Effector CD4-positive, alpha-beta T cell (primary cell): ENCODE measurements around the gene IL1R2.
"Not testable (repeated sequence)": the region's sequence is repeated elsewhere in the genome, so short reads cannot be mapped to it uniquely, and the experiment has no call there.

Source experiments
- DNase-seq: peaks from one replicate; pipeline ENCODE4 v3.0.0-alpha.2; 2020

IL1R2 gene

DNA sequence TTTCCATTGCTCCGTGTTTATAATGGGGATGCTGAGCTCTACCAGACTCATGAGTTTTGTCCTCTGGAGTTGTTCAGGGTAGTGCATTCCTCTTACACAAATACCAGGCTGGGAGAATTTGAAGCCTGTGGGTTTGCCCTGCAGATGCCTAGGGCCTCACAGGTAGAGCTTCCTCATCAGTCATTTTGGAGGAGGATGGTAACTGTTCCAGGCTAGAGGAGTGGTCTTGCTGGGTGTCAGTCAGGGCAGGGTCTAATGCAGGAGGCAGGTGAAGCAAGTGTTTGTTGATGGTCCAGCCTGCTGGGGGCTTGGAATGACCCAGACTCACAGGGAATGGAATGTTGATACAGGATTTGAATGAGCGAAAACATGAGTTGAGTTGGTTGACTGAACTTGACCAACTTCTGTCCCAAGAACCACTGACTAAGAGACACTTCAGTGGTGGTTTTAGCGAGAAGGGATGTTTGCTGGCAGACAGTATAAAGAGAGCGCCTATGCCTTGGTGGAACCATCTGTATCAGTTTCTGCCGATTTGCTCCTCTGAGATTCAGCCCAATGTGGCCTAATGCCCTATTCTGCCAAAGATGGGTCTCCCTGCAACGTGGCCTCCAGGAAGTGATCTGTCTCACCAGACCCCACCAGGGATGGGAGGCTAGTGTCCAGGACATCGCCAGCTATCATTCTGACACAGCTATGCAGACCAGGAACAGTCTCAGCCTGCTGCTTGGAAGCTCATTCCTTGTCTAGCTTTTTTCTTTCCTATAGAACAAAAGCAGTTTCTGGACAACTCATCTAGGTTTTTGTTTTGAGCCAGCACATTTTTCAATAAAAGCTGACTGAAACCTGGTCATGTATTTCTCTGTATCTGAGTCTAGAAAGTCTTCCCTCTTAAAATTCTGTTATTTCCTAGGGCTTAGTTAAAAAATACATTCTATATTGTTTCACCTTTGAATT, 9.3 kb downstream of the IL1R2 start:
- no peak for DNase-seq

DNA sequence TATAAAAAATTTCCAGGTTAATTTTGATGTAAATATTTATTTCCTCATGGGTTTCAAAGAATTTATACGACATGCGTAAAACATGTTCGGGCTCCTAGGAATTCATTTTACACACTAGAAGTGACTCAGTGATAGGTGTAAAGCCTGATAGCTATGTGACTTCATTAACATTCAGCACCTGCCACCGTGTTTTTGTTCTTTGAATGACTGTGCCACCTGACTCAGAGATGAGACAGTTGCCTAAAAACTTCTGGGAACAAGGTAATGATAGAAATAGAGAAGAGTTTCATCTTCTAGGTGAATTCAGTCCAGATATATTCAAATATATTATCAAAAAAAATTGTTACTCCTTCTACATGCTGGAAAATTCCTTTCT, 10.0 kb downstream of the IL1R2 start:
- no peak for DNase-seq

DNA sequence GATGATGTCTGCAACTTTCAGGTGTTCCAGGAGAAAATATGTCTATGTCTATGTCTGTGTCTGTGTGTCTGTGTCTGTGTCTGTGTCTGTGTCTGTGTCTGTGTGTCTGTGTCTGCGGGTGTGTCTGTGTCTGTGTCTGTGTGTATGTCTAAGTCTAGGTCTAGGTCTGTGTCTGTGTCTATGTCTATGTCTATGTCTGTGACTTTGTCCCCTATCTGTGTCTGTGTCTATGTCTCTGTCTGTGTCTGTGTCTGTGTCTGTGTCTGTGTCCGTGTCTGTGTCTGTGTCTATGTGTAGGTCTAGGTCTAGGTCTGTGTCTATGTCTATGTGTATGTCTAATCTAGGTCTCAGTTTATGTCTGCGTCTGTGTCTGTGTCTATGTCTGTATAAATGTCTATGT, 10.5 kb downstream of the IL1R2 start:
- no peak for DNase-seq

DNA sequence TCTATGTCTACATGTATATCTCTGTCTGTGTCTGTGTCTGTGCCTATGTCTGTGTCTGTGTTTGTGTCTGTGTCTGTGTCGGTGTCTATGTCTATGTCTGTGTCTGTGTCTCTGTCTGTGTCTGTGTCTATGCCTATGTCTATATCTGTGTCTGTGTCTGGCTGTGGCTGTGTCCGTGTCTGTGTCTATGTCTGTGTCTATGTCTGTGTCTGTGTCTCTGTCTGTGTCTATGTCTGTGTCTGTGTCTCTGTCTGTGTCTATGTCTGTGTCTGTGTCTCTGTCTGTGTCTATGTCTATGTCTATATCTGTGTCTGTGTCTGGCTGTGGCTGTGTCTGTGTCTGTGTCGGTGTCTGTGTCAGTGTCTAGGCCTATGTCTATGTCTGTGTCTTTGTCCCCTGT, 11.1 kb downstream of the IL1R2 start:
- not testable (repeated sequence) for DNase-seq

- no peak for DNase-seq
These were observed 11.9 kb downstream of the IL1R2 start for GRCh38 chr2:102003696-102004095.

- no peak for DNase-seq
These were observed 12.8 kb downstream of the IL1R2 start for GRCh38 chr2:102004581-102004980.

DNA sequence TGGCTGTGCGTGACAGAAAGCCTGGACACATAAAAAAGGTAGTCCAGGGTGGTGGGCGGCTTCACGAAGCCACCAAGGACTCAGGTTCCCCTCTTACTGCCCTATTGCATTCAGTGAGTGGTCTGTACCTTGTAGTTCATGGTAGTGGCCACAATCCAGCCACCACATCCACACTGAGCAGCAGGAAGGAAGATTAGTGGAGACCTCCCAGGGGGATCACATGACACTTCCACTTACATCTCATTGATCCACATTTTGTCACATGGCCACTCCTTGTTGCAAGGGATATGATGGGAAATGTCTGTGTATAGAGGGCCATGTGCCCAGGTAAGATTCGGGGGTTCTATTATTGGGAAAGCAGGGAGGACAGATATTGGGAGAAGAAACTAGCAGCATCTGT, 13.7 kb downstream of the IL1R2 start:
- no peak for DNase-seq

- no peak for DNase-seq
These were observed 14.5 kb downstream of the IL1R2 start for GRCh38 chr2:102005989-102006885.

DNA sequence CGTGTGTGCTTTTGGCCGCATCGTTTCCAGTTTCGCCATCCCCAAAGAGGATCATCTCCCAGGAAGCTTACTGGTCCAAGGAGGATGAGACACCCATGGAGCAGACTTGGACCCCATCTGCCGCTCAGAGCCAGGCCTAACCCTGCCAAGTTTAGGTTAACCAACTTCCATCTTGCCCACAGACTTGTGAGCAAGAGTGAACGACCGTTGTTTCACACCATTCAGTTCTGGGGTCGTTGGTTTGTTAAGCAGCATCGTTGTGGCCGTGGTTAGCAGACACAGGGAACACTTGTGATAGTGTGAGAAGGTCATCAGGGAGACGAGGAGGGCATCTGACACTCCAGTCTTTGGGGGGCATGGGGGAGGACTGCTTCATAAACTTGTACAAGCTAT, 15.1 kb downstream of the IL1R2 start:
- no peak for DNase-seq

DNA sequence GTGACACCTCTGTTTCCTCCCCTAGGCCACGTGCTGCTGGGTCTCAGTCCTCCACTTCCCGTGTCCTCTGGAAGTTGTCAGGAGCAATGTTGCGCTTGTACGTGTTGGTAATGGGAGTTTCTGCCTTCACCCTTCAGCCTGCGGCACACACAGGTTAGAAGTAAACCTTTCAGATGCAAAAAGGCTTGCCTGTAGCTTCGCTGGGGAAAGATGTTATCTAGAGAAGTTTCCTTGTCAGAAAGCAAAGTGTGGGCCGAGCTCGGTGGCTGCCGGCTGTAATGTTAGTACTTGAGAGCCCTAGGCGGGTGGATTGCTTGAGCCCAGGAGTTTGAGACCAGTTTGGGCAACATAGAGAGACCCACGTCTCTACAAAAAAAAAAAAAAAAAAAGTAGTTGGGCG, 16.7 kb downstream of the IL1R2 start:
- no peak for DNase-seq

DNA sequence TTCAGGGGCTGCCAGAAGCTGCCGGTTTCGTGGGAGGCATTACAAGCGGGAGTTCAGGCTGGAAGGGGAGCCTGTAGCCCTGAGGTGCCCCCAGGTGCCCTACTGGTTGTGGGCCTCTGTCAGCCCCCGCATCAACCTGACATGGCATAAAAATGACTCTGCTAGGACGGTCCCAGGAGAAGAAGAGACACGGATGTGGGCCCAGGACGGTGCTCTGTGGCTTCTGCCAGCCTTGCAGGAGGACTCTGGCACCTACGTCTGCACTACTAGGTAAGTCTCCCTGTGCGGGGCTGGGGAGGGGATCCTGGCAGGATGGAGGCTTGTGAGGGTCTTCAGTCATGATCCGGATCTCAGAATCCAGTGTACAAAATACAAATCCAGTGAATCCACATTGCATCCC, 17.8 kb downstream of the IL1R2 start:
- no peak for DNase-seq

GRCh38 chr2:102010902-102011301, 19.1 kb downstream of the IL1R2 start:
- no peak for DNase-seq

GRCh38 chr2:102012061-102012614, 20.4 kb downstream of the IL1R2 start:
- no peak for DNase-seq

GRCh38 chr2:102013206-102014040, 21.7 kb downstream of the IL1R2 start:
- no peak for DNase-seq

GRCh38 chr2:102014041-102014345, 22.2 kb downstream of the IL1R2 start:
- no peak for DNase-seq

DNA sequence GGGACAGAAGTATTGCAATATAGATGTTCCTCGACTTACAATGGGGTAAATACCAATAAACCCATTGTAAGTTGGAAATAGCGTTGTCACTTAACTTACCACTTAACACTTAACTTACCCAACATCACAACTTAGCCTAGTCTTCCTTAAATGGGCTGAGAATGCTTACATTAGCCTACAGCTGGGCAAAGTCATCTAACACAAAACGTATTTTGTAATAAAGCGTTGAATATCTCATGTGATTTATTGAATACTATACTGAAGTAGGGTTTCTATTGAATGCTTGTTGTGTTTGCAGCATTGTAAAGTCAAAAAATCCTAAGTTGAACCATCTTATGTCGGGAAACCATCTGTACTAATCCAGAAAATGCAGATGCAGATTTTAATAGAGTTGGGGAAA, 23.6 kb downstream of the IL1R2 start:
- no peak for DNase-seq

GRCh38 chr2:102016399-102016955, 24.7 kb downstream of the IL1R2 start:
- no peak for DNase-seq

DNA sequence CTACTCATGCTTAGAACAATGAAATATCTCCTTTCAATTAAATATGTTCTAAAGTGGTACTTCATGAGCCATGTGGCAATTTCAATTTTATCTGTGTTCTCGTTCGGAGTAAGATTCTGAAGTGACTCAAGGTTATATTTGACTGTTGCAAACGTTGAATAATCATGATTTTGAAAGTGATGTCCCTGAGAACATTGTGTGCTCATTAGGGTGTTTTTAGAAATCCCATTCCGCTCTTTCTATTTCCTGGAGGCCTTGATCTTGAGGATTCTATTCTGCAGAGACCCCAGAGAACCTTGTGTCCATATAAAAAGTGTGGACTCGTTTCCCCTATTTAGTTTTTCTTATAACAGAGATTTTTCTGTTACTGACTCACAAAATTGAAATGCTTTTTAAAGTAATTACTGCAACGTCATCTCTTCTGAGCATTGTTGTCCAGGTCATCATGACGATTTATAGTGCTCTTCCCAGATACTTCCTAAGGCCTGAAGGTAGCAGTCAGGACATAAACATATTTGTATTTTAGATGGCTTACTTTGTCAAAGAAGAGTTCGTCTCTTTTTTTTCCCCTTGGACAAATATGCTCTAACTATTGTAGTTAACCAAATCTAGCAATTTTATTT, 27.2 kb downstream of the IL1R2 start:
- no peak for DNase-seq

GRCh38 chr2:102020596-102021170, 28.9 kb downstream of the IL1R2 start:
- DNase-seq: peak; percentile 76

DNA sequence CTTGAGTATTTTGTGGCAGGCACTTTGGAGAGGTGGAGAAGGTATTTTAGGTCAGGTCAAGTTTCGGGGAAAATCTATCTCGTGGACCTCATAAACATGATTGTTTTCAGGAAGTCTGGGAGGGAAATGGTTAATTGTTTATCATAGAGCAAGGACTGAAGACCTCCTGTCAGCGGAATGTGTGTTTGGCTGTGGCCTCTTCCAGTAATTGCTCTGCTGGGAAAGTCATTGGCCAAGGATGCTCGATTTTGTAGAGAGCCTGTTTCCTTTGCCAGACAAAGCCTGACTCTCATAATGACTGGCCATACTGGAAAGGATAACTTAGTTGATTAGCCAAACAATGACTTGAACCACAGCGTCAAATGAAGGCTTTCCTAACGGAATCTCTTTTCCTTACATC, 30.0 kb downstream of the IL1R2 start:
- DNase-seq: no peak

DNA sequence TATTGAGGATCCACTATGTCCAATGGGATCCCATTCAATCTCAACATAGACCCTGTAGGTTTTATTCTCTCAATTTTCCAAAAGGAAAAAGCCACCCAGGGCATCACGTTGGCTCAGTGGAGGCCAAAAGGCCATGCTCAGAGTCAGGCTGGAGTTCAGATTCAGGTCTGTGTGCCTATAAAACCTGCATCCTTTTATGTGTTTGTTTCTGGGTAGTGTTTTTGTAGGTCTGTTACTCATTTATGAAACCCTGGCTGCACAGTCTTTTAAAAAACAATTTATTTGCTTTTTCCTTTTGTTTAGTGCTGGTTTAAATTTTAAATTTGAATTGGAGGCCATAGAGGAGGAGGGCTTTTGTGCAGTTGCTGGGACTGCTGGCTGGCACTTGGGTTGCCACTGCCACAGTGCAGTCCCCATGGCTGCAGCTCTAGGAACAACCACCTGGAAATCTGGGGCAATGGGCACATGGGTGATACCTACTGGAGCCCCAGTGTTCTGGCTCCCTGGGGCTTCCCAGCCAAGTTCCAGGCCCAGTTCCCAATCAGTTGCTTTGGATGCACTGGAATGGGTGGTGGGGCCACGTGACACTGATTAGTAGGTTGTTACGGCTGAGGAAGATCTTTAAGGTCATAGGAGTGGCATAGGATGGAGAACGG, 31.3 kb downstream of the IL1R2 start:
- DNase-seq: no peak
